OCI-LY1 (cell line): ENCODE measurements around the gene ATG14.

Experiments used
- H2AFZ ChIP-seq: fragments of 200-600 bp; sonication (generic), shearing (Covaris generic); 2 replicates; pipeline ENCODE4 v1.6.0; 2014; ENCODE audit warnings: antibody characterized with exemption, mild to moderate bottlenecking, low read length
- H3F3A ChIP-seq: fragments of 200-600 bp; sonication (generic), shearing (Covaris generic); 2 replicates; pipeline ENCODE4 v1.6.0; 2014; ENCODE audit warnings: mild to moderate bottlenecking, antibody characterized with exemption, low read length, moderate library complexity; ENCODE audit not compliant: insufficient read depth
- H3K27ac ChIP-seq: fragments of 200-600 bp; sonication (generic); 2 replicates; pipeline ENCODE4 v1.5.1; 2014; ENCODE audit warnings: low read length, mixed run types, mild to moderate bottlenecking, low read depth; ENCODE audit not compliant: poor library complexity, severe bottlenecking
- H3K27me3 ChIP-seq: fragments of 200-600 bp; sonication (generic); 2 replicates; pipeline ENCODE4 v1.6.0; 2014; ENCODE audit warnings: antibody characterized with exemption, mild to moderate bottlenecking, low read length, moderate library complexity; ENCODE audit not compliant: insufficient read depth
- H3K36me3 ChIP-seq: fragments of 200-600 bp; sonication (generic); 2 replicates; pipeline ENCODE4 v1.6.1; 2014; ENCODE audit warnings: mild to moderate bottlenecking, antibody characterized with exemption, low read length, moderate library complexity, mixed read lengths; ENCODE audit not compliant: insufficient read depth
- H3K4me1 ChIP-seq: fragments of 200-600 bp; sonication (generic); 2 replicates; pipeline ENCODE4 v1.5.1; 2014; ENCODE audit warnings: mild to moderate bottlenecking, low read length, moderate library complexity; ENCODE audit not compliant: insufficient read depth, severe bottlenecking
- H3K4me2 ChIP-seq: fragments of 200-600 bp; sonication (generic), shearing (Covaris generic); 2 replicates; pipeline ENCODE4 v1.6.1; 2014; ENCODE audit warnings: low read length
- H3K4me3 ChIP-seq: fragments of 200-600 bp; sonication (generic); 2 replicates; pipeline ENCODE4 v1.5.1; 2014; ENCODE audit warnings: low read length, low read depth, mild to moderate bottlenecking, mixed read lengths; ENCODE audit not compliant: poor library complexity, severe bottlenecking
- H3K79me2 ChIP-seq: fragments of 200-600 bp; shearing (Covaris generic); 2 replicates; pipeline ENCODE4 v1.6.1; 2016; ENCODE audit warnings: mixed run types, low read length, mixed read lengths; ENCODE audit not compliant: insufficient read depth
- H3K9ac ChIP-seq: fragments of 200-600 bp; sonication (generic), shearing (Covaris generic); 2 replicates; pipeline ENCODE4 v1.6.1; 2014; ENCODE audit warnings: mild to moderate bottlenecking, low read length, mixed read lengths
- H3K9me2 ChIP-seq: fragments of 200-600 bp; sonication (generic), shearing (Covaris generic); 2 replicates; pipeline ENCODE4 v1.6.1; 2014; ENCODE audit warnings: low read depth, mild to moderate bottlenecking, low read length, mixed read lengths
- H3K9me3 ChIP-seq: fragments of 200-600 bp; shearing (Covaris generic); 2 replicates; pipeline ENCODE4 v1.6.1; 2014; ENCODE audit warnings: low read length, mixed read lengths
- H4K20me1 ChIP-seq: fragments of 200-600 bp; sonication (generic), shearing (Covaris generic); 2 replicates; pipeline ENCODE4 v1.6.0; 2016; ENCODE audit warnings: mild to moderate bottlenecking, low read length; ENCODE audit not compliant: insufficient read depth
- CTCF ChIP-seq: fragments of 200-600 bp; sonication (generic), shearing (Covaris generic); IDR thresholded peaks from 2 replicates; pipeline ENCODE4 v1.5.1; 2017; ENCODE audit warnings: mild to moderate bottlenecking, antibody characterized with exemption, low read length, moderate library complexity, mixed read lengths
- EZH2 ChIP-seq: fragments of 200-600 bp; sonication (generic), shearing (Covaris generic); IDR thresholded peaks from 2 replicates; pipeline ENCODE4 v1.8.0; 2017; ENCODE audit warnings: borderline replicate concordance, mixed run types, mild to moderate bottlenecking, antibody characterized with exemption, low read length, moderate library complexity, mixed read lengths

The ATG14 gene

GRCh38 chr14:55388160-55388559, 23.5 kb downstream of the ATG14 start:
- Histone ChIP-seq H3K4me2 (no peak overlapping the region), H3K36me3 (peaks cover 23% of the 10 kb centered on the region; the same call in 1 of the 2 replicates), H3K4me1 (no peaks in the 10 kb centered on the region), H3K9ac (no peak overlapping the region), H3K27ac (no peak overlapping the region), H3K27me3 (no peaks in the 10 kb centered on the region), H2AFZ (no peak overlapping the region), H3K79me2 (no peaks in the 10 kb centered on the region), H3K4me3 (no peak overlapping the region), H3K9me3 (no peaks in the 10 kb centered on the region), H4K20me1 (no peaks in the 10 kb centered on the region), H3F3A (no peaks in the 10 kb centered on the region), H3K9me2 (no peaks in the 10 kb centered on the region)
- no peak for TF ChIP-seq CTCF
- TF ChIP-seq EZH2 = no peak

GRCh38 chr14:55387121-55387520, 24.5 kb downstream of the ATG14 start:
- H3F3A ChIP-seq = no peaks in the 10 kb centered on the region
- H3K36me3 ChIP-seq = peaks cover 23% of the 10 kb centered on the region; the same call in 1 of the 2 replicates
- no peak overlapping the region for H2AFZ ChIP-seq
- no peak for TF ChIP-seq CTCF
- no peak for TF ChIP-seq EZH2
- H3K9ac ChIP-seq = no peak overlapping the region
- no peaks in the 10 kb centered on the region for H3K9me3 ChIP-seq
- no peak overlapping the region for H3K4me3 ChIP-seq
- H3K4me1 ChIP-seq = no peaks in the 10 kb centered on the region
- H3K79me2 ChIP-seq = no peaks in the 10 kb centered on the region
- no peak overlapping the region for H3K4me2 ChIP-seq
- no peaks in the 10 kb centered on the region for H3K27me3 ChIP-seq
- no peaks in the 10 kb centered on the region for H4K20me1 ChIP-seq
- H3K9me2 ChIP-seq = no peaks in the 10 kb centered on the region
- H3K27ac ChIP-seq = no peak overlapping the region

- Histone ChIP-seq H3K4me2 (no peak overlapping the region), H2AFZ (no peak overlapping the region), H3K4me3 (no peak overlapping the region), H3K27me3 (no peaks in the 10 kb centered on the region), H3F3A (no peaks in the 10 kb centered on the region), H3K27ac (no peak overlapping the region), H3K4me1 (no peaks in the 10 kb centered on the region), H3K9ac (no peak overlapping the region), H3K79me2 (no peaks in the 10 kb centered on the region), H3K9me3 (no peaks in the 10 kb centered on the region), H3K36me3 (peaks cover 31% of the 10 kb centered on the region; the same call in 1 of the 2 replicates), H4K20me1 (no peaks in the 10 kb centered on the region), H3K9me2 (no peaks in the 10 kb centered on the region)
- TF ChIP-seq EZH2 = no peak
- TF ChIP-seq CTCF = no peak
These were observed 25.4 kb downstream of the ATG14 start for GRCh38 chr14:55386037-55386808.
